Activated T-cell treated with anti-CD3 and anti-CD28 coated beads, Interleukin-2, amount 50 U/mL, for 1 hour (primary cell): Measurements from ENCODE around the gene MTCL1.

ENCODE experiments used
- DNase-seq: peaks from one replicate; pipeline ENCODE4 v3.0.0-alpha.2; 2020

Gene MTCL1

GRCh38 chr18:8816816-8817215 lies 111.5 kb downstream of the MTCL1 start:
- DNase-seq = no peak

- DNase-seq = no peak
These were observed 113.6 kb downstream of the MTCL1 start for GRCh38 chr18:8818982-8819381.

GRCh38 chr18:8820396-8821082 lies 115.2 kb downstream of the MTCL1 start:
- no peak for DNase-seq

- DNase-seq = no peak
These were observed 115.7 kb downstream of the MTCL1 start for GRCh38 chr18:8821083-8821465.

GRCh38 chr18:8821531-8821930 lies 116.2 kb downstream of the MTCL1 start:
- DNase-seq = no peak

GRCh38 chr18:8822643-8823042 lies 117.3 kb downstream of the MTCL1 start:
- DNase-seq = no peak

- no peak for DNase-seq
These were observed 118.2 kb downstream of the MTCL1 start for GRCh38 chr18:8823530-8823929.

- DNase-seq = no peak
These were observed 119.5 kb downstream of the MTCL1 start for GRCh38 chr18:8824846-8825245.

- no peak for DNase-seq
These were observed 119.9 kb downstream of the MTCL1 start for GRCh38 chr18:8825273-8825672.

GRCh38 chr18:8825729-8826375 lies 120.5 kb downstream of the MTCL1 start:
- no peak for DNase-seq

- no peak for DNase-seq
These were observed 121.2 kb downstream of the MTCL1 start for GRCh38 chr18:8826514-8826913.

- DNase-seq = no peak
These were observed 121.6 kb downstream of the MTCL1 start for GRCh38 chr18:8826971-8827370.

GRCh38 chr18:8828300-8828699 lies 122.9 kb downstream of the MTCL1 start:
- DNase-seq = no peak

GRCh38 chr18:8828798-8829197 lies 123.4 kb downstream of the MTCL1 start:
- no peak for DNase-seq

- DNase-seq = no peak
These were observed 125.0 kb downstream of the MTCL1 start for GRCh38 chr18:8830067-8831060.

GRCh38 chr18:8831112-8831511 lies 125.8 kb downstream of the MTCL1 start:
- DNase-seq = no peak

- DNase-seq = no peak
These were observed 126.2 kb downstream of the MTCL1 start for GRCh38 chr18:8831531-8831930.

- DNase-seq = no peak
These were observed 128.1 kb downstream of the MTCL1 start for GRCh38 chr18:8833480-8833879.

- no peak for DNase-seq
These were observed 129.5 kb downstream of the MTCL1 start for GRCh38 chr18:8834881-8835280.

- DNase-seq = no peak
These were observed 130.2 kb downstream of the MTCL1 start for GRCh38 chr18:8835521-8835953.

- no peak for DNase-seq
These were observed 133.9 kb downstream of the MTCL1 start for GRCh38 chr18:8839281-8839680.

GRCh38 chr18:8841781-8842485 lies 136.6 kb downstream of the MTCL1 start:
- DNase-seq = no peak

- no peak for DNase-seq
These were observed 137.2 kb downstream of the MTCL1 start for GRCh38 chr18:8842506-8842905.
